ENCODE measurements around the gene RFTN1. TPM values are rescaled to one million over a fixed set of nuclear protein-coding genes. Genes with fewer than 3 reads are reported as not detected.

The RFTN1 gene
- total RNA-seq, 6 experiments from 2014 or later, result 15.1 to 36.0 (median 19.8) TPM

DNA sequence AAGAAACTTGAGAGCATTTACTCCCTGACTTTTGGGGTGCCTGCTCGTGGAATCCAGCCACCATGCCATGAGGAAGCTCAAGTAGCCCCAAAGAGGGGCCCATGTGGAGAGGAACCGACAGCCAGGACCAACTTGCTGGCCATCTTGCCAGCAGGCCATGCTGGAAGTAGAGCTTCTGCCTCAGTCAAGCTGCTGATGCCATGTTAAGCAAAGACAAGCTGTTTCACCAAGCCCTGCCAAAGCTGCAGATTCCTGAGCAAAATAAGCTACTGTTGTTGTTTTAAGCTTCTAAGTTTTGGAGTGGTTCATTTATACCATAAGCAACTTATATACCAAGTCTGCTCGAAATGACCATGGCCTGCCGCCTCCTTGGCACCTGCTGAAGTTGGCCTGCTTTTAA, 14.1 kb downstream of the RFTN1 start:
- intact Hi-C loops (cut with DNase I), result no loop called here
- ATAC-seq (no peak), DNase-seq (no peak)
- 100% methylated on average over 1 of the region's 4 CpGs for WGBS (ENCODE audit: insufficient coverage, low coverage, low lambda C conversion rate, missing lambda C conversion rate)
- Histone ChIP-seq H3K9me3 (no peaks in the 10 kb centered on the region), H3K4me3 (no peak overlapping the region), H3K36me3 (peaks cover 0 to 5% (median 0%) of the 10 kb centered on the region in 4 donors), H3K27me3 (no peaks in the 10 kb centered on the region), H3K27ac (no peak overlapping the region), H3K4me1 (peaks cover 0 to 7% (median 0%) of the 10 kb centered on the region in 4 donors)
- TF ChIP-seq, protein P1, sequence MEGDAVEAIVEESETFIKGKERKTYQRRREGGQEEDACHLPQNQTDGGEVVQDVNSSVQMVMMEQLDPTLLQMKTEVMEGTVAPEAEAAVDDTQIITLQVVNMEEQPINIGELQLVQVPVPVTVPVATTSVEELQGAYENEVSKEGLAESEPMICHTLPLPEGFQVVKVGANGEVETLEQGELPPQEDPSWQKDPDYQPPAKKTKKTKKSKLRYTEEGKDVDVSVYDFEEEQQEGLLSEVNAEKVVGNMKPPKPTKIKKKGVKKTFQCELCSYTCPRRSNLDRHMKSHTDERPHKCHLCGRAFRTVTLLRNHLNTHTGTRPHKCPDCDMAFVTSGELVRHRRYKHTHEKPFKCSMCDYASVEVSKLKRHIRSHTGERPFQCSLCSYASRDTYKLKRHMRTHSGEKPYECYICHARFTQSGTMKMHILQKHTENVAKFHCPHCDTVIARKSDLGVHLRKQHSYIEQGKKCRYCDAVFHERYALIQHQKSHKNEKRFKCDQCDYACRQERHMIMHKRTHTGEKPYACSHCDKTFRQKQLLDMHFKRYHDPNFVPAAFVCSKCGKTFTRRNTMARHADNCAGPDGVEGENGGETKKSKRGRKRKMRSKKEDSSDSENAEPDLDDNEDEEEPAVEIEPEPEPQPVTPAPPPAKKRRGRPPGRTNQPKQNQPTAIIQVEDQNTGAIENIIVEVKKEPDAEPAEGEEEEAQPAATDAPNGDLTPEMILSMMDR (IDR thresholded peaks at IDR 0.05), result no peak
- no peak for TF ChIP-seq POLR2A (IDR thresholded peaks at IDR 0.05)

DNA sequence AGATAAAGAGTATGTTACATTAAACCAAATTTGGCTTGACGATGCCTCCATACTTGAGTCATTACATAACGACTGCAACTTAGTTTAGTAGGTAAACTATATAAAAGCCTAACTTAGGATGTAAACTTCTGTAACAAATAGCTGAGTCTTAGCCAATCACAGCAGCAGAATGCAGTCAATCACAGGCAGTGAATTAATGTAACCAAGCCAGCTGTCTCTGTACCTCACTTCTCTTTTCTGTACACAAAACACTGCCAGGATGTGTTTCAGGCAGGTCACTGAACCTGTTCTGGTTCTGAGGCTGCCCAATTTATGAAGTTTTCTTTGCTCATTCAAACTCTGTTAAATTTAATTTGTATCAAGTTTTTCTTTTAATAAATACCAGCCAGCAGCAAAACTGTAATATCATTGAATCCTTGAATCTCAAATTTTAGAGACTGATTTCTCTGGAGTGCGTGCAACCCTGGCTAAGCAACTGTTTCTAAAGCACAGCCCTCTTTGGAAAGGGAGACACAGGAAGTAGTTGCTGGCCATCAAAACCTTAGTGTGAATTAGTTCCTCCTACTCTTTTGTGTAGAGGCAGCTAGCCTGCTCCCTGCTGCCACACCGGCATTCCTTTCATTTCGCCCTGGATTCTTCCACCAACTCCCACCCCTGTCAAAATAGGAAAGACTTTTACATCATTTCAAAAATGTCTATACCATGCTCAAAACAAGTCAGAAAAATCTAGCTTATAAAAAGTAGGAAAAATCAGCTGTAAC, 15.2 kb downstream of the RFTN1 start:
- DNase-seq, result no peak
- Histone ChIP-seq H3K4me1 (peaks cover 0 to 7% (median 0%) of the 10 kb centered on the region in 4 donors), H3K27me3 (no peaks in the 10 kb centered on the region), H3K9me3 (no peaks in the 10 kb centered on the region), H3K27ac (no peak overlapping the region), H3K36me3 (peaks cover 0 to 5% (median 0%) of the 10 kb centered on the region in 4 donors), H3K4me3 (no peak overlapping the region)
- 85% methylated on average over 5 of the region's 5 CpGs for WGBS (ENCODE audit: insufficient coverage, low coverage, low lambda C conversion rate, missing lambda C conversion rate)
- intact Hi-C loops (cut with DNase I), result no loop called here
- TF ChIP-seq POLR2A (IDR thresholded peaks at IDR 0.05), result no peak
- TF ChIP-seq, protein P1 (IDR thresholded peaks at IDR 0.05), result no peak
- ATAC-seq, result peak in 2 of 4 donors; percentile 46 to 52

- H3K27ac ChIP-seq, result no peak overlapping the region
- H3K36me3 ChIP-seq, result peaks cover 0 to 5% (median 0%) of the 10 kb centered on the region in 4 donors
- WGBS (ENCODE audit: insufficient coverage, low coverage, low lambda C conversion rate, missing lambda C conversion rate), result 70% methylated on average over 9 of the region's 10 CpGs
- no peak overlapping the region for H3K4me3 ChIP-seq
- no peak for DNase-seq
- intact Hi-C loops (cut with DNase I), result no loop called here
- no peaks in the 10 kb centered on the region for H3K27me3 ChIP-seq
- H3K9me3 ChIP-seq, result no peaks in the 10 kb centered on the region
- H3K4me1 ChIP-seq, result peaks cover 0 to 7% (median 0%) of the 10 kb centered on the region in 4 donors
- no peak for ATAC-seq
- TF ChIP-seq, protein P1 (IDR thresholded peaks at IDR 0.05), result no peak
- TF ChIP-seq POLR2A (IDR thresholded peaks at IDR 0.05), result no peak
Observed at GRCh38 chr3:16496408-16497222, 16.9 kb downstream of the RFTN1 start.

DNA sequence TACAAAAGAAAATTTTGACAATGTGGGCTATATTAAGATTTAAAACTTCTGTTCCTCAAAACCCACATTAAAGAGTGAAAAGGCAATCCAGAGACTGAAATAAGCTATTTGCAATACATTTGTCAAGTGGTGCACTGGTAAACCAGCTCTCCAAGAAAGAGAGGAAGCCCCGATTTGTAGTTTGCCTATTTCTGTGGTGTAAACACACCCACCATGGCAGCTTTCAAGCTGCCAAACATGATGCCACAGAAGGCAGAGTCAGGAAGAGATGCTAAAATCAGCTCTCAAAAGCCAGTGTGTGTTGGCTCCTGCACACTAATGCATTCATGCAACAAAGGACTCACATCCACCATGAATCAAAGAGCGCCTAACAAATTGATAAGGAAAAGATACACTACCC, 17.5 kb downstream of the RFTN1 start:
- WGBS (ENCODE audit: insufficient coverage, low coverage, low lambda C conversion rate, missing lambda C conversion rate), result 71% methylated on average over 1 of the region's 2 CpGs
- intact Hi-C loops (cut with DNase I), result no loop called here

More for the DNA sequence above, 17.5 kb downstream of the RFTN1 start:
- Histone ChIP-seq H3K9me3 (no peaks in the 10 kb centered on the region), H3K27me3 (no peaks in the 10 kb centered on the region), H3K4me3 (no peak overlapping the region), H3K27ac (no peak overlapping the region), H3K4me1 (peaks cover 0 to 7% (median 0%) of the 10 kb centered on the region in 4 donors), H3K36me3 (peaks cover 0 to 5% (median 0%) of the 10 kb centered on the region in 4 donors)
- TF ChIP-seq, protein P1 (IDR thresholded peaks at IDR 0.05), result no peak
- TF ChIP-seq POLR2A (IDR thresholded peaks at IDR 0.05), result no peak
- no peak for ATAC-seq
- no peak for DNase-seq
